NCI-H187 treated with DMSO at 0.1 percent for 48 hours (cell line): ENCODE results near the gene OR2T10.
"Not testable (repeated sequence)": the region's sequence is repeated elsewhere in the genome, so short reads cannot be mapped to it uniquely, and the experiment has no call there.

Source experiments
- DNase-seq: peaks from one replicate; lab custom pipeline; 2025; lab: John Stamatoyannopoulos, UW

Gene OR2T10, protein sequence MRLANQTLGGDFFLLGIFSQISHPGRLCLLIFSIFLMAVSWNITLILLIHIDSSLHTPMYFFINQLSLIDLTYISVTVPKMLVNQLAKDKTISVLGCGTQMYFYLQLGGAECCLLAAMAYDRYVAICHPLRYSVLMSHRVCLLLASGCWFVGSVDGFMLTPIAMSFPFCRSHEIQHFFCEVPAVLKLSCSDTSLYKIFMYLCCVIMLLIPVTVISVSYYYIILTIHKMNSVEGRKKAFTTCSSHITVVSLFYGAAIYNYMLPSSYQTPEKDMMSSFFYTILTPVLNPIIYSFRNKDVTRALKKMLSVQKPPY

DNA sequence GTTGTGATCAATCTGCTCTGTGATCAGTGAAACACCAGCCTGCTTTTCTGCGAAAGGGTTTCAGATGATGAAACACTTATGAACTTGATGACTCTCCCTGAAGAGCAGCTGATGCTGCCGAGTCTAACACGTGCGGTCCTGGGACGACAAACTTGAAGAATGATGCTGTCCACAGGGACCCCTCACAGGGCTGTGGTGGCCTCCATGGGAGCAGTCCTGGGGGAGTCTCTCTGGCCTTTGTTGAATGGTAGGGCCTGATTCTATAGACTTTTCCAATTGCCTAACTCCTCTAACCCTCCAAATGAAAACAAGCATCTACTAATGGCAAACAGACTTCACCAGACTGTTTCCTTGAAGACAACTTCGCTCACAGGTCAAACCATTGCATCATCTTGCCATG lies at the start of gene OR2T10:
Gene OR2T10 (minus strand): TSS at position 112 of the 400 bp plus-strand sequence. CDS start 3,932 bp downstream, outside the sequence.
- DNase-seq: no peak

DNA sequence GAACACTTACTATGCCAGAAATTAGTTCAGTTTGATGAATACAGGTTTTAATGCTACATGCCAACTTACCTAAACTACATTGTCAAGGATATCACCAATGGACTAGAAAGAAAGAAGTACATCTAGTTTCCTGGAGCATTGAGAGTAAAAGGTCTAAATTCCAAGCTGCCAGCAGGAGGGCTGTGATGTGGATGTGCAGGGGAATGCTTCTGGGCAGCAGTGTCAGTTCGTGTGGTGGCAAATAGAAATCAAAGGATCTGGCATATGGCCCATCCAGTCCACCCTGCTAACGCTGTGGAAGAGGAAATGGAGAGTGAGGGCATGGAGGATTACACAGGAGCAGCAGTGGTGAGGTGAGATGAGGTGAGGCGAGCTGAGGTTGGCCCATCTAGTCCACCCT lies 47.7 kb upstream of the OR2T10 start, which contains the start of gene OR2T35:
Gene OR2T35 (minus strand): TSS at position 101 of the 400 bp plus-strand sequence. CDS start 6,020 bp downstream, outside the sequence.
- DNase-seq: not testable (repeated sequence)

DNA sequence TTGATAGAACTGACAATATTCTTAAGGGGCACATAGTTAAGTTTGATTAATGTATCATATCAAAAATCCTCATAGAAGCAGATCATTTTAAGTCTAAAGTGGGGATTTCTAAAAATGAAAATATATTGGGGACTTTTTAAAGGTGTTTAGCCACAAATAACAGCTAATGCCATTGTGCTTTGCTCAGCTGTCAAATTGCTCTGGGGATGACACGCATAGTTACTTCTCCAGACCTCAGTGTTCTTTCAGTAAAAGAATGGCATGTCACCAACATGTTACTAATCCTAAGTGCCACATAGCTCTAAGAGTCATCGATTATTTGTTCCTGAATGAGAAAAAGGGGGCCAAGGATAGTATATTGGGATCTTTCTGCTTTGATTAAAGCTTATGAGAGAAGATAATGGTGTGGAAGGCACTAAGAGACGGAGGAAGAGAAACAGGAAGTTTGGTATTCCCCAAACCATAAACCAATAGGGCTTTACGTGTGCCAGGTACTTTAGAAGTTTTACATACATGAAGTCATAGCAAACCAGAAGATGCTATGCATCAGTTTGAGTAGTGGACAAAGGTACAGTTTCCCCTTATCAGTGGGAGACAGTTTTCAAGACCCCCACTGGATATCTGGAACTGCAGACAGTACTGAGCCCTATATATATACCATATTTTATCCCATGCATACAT lies 45.6 kb upstream of the OR2T10 start:
- not testable (repeated sequence) for DNase-seq

DNA sequence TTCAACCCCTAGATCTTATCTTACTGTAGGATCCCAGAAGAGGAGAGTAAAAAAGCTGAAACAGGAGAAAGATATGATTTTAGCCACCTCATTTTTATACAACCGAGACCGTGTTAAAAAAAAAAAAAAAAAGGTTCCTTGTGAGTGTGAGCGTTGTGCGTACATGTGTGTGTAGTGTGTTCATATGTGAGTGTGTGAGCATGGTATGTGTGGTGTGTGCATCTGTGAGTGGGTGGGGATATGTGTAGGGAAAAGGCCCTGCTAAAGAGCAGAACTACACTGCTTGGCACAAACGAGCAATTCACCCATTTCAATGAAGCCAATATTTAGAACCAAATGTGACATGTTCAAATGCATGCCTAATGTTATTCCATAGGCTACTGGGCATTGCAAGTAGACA lies 44.1 kb upstream of the OR2T10 start:
- not testable (repeated sequence) for DNase-seq

DNA sequence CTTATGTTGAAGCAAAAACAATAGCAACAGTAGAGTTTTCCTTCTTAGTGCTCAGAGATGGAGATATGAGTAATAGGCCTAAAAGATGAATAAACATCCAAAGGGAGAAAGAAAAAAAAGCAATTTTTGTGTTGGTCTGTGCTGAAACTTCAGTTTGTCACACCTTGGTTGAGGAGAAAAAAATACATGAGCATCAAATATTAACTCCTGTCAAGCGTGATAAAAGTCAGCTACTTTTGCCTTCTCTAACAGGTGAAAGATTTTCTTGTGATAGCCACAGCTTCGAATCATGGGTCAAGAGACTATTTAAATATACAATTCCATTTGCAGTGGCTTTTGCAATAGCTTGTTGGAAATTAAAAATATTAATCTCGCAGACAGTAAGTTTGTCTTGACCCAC lies 43.4 kb upstream of the OR2T10 start:
- DNase-seq: not testable (repeated sequence)

DNA sequence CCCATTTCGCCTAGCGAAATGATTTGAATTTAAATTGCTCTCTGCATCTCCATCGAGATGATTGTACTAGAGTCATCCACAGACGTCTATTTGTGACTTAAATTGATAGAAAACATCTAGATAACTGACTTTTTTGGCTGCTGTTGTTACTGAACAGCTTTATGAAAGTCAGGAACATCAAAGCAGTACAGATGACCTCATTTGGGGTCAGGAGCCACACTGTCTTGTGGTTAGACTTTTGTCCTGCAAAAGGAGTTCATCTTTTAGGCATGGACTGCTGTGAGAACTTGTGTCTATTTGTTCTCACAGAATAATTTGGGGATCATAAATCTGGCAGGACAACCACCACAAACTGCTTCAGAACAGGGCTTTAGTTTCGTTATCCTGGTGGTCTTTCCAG lies 42.2 kb upstream of the OR2T10 start:
- DNase-seq: not testable (repeated sequence)

DNA sequence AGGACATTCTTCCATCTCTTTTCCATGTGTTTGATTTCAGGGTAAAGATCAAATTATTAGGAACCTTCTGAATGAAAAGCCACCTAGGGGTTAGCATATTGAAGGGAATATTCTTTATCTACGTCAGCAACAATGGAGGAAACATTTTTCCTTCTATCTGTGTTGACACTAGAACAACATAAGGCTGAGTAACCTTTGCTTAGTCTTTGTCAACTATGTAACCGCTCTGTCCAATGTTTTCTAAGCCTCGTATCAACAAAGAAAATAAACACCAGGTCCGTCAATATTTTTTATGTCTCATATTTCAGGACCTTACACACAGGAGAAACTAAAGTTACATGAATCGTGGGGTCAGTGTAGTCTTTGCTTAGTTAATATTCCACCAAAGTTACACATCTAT lies 39.1 kb upstream of the OR2T10 start:
- DNase-seq: not testable (repeated sequence)

DNA sequence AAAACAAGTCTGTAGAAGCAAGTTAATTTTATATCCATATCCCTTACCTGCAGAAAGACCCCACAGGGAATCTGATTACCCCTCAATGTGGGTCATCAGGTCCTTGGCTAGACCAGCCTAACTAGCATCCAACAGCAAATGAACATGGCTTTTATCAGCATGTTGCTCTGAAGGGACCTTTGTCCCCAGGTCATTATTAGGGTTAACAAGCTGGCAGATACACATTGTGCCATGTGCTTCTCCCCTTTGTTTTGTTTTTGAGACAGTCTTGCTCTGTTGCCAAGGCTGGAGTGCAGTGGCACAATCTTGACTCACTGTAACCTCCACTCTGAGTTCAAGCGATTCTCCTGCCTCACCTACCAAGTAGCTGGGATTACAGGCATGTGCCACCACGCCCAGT lies 37.5 kb upstream of the OR2T10 start, which contains the start of gene OR2T11:
Gene OR2T11 (minus strand): TSS at position 101 of the 400 bp plus-strand sequence. CDS start 7,963 bp downstream, outside the sequence.
- DNase-seq: not testable (repeated sequence)

DNA sequence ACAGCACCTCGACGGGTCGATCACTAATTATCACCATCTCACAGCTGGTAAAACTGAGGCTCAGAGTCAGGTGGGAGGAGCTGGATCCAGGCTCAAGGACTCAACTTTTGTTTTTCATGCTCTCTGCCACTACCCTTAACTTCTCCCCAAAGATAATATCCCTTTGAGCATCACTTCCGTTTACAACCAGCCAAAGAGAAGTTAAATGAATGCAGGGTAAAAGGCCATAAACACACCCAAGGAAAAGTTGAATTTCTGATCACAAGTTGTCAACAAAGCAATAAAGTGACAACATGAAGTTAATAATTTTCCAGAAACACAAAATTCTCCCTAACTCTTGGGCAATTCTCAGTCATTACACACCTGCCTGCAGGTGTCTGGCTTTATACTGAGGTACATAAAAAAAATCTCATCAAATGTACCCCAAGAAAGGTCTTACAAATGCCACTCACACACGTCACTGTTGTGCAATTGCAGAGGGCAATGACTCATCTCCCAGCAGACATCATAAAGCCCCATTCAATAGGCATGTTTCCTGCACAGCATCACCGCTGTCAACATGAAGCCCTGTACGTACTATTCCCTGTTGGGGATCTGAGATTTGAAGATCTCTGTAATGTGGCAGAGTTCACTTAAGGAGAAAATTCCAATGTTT lies 34.0 kb upstream of the OR2T10 start:
- DNase-seq: no peak

DNA sequence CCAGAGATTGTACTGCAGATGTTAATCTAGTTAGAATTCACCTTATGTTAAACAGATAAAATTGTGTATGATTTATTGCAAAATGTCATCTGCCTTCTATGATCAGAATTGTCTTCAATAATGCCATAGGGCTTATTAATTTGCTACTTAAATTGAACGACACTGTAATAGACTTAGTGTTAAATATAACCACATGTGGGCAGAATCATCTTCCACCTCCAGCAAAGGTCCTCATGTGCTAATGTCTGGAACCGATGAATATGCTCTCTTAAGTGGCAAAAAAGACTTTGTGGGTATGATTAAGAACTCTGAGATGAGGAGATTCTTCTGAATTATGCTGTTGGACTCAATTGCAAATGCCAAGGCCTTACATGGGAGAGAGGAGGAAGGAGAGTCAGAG lies 33.1 kb upstream of the OR2T10 start:
- no peak for DNase-seq

DNA sequence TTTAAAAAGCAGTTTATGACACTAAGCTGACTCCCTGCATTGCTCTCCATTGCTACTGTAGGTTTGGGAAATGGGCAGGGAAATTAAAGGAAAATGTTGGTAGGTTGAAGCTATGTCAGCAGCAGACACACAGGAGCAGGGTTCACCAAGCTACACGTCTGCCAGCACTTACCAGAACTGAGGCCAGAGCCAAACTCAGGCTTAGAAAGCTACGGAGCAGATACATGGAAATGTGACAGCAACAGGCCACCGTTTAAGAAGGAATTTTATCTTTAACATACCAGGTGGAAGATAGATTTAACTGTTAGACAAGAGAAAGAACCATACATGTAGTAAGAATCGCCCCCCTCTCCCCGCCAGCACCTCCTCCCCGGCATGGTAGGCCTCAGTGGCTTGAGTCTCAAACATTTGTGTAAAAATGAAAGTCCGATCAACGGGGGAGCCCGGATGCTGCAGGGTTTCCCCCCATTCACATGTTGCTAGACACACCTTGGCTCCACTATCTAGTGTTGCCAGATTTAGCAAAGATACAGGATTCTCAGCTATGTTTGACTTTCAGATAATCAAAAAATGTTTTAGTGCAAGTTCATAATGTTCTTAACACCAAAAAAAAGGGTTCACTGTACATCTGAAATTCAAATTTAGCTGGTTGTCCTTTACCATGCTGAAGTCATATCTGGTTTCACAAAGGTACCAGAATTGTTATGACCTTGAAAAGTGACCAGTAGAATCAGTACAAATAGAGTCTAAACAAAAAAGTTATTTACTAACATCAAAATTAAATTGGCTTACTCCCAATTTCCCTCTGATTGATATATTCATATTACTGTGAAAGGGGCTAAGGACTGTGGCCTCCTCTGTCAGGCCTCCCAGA lies 30.7 kb upstream of the OR2T10 start:
- DNase-seq: no peak

DNA sequence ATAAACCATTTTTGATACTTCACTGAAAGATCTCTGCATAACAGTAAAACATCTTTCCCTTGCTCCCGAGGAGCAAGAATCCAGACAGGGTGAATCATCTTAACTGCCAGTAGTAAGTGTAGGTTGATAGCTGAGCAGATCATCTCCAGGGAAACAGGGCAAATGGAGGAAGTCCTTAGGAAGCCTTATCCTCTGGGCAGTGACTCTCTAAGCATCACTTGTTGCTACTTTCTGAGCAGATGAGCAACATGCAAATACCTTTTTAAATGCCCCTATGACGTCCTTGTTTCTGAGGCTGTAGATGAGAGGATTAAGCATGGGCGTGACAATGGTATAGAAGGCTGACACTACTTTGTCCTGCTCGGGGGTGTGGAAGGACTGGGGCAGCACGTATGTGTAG lies 28.5 kb upstream of the OR2T10 start:
- no peak for DNase-seq

DNA sequence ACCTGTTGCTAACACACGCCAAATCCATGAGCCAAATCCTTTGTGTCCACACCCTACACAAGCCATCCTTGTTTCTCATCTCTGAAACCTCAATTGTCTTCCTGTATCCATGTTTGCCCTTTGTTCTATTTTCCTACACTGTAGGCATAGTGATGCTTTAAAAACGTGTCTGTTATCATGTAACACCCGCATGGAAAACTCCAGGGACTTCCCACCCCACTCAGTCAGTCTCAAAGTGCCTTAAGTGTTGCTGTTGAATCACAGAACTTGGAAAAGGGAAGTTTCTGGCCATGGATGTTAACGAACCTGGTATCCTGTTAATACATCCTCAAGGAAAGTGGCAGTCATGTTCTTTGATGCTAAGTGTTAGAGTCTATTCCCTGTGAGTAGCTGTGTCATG lies 27.7 kb upstream of the OR2T10 start:
- no peak for DNase-seq

DNA sequence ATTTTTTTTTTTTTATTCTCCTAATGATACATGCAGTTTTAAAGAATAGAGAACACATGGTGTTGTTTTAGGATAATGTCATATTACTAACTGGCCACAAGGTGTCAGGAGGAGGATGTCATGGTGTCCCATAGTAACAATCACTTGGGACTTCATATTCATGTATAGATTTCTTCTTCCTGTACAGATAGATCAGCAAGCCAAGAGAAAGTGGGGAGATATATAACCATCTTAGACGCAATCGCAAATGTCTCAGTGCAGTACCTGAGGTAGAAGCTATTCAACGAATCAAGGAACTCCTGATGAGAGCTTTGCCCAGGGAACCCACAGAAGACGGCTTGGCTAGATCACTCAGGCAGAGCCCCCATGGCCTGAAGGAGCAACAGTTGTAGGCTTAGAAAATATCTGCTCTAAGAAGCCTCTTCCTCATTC lies 25.1 kb upstream of the OR2T10 start:
- no peak for DNase-seq

DNA sequence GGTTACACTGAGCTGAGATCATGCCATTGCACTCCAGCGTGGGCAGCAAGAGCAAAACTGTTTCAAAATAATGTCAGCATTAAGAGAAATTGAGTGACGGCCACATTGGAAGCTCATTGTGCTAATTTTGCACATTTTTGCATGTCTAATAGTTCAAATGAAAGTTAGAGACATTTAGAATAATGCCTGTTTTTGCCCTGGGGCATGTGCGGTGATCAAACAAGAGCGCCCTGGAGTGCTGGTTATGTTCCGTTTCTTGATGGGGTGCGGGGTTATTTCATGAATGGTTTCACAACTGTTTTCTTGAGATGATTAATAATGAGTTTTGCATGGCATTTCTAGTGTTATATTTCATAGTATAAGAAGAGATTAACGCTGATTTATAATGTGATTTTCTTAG lies 24.3 kb upstream of the OR2T10 start:
- no peak for DNase-seq

DNA sequence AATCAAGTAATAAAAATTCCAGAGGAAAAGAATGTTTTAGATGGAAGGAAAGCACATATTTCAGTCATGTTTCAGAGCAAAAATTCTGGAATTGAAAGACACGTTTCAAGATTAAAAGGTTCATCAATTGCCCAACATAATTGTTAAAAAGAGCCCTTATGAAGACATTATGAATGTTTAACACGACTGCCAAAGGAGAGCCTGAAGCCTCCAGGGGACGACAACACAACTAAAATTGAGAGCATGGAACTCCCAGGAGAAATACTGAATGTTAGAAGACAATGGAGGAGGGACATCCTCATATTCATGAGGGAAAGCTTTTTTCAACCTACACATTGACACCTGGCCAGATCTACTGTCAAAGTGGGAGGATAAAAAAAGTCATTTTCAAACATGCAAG lies 21.4 kb upstream of the OR2T10 start:
- no peak for DNase-seq

DNA sequence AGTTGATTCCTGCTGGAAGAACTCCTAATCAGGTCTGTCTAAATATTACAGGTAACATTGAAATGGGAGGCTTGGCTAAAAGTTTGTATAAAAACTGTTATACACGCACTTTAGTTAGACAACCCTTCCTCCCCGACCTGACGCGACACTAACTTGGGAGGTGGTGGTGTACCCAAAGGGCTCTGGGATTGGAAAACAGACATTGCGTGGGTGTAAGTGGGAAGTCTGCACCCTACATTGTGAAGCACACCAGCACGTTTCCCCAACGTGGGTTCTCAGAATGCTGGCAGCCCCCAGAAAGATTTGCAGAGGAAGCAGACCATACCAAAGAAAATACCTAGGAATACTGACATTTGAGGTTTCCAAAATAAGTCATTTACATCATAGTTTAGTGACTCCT lies 20.6 kb upstream of the OR2T10 start:
- no peak for DNase-seq

DNA sequence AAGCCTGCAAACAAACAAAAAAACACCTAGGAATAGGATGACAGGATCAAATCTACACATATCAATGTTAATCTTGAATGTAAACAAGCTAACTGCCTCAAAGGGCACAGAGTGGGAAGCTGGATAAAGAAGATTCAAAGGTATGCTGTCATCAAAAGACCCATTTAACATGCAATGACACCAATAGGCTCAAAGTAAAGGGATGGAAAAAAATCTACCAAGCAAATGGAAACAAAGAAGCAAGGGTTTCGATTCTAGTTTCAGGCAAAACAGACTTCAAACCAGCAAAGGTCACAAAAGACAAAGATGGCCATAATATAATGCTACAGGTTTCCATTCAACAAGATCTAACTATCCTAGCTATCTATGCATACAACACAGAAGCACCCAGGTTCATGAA lies 16.2 kb upstream of the OR2T10 start:
- no peak for DNase-seq

DNA sequence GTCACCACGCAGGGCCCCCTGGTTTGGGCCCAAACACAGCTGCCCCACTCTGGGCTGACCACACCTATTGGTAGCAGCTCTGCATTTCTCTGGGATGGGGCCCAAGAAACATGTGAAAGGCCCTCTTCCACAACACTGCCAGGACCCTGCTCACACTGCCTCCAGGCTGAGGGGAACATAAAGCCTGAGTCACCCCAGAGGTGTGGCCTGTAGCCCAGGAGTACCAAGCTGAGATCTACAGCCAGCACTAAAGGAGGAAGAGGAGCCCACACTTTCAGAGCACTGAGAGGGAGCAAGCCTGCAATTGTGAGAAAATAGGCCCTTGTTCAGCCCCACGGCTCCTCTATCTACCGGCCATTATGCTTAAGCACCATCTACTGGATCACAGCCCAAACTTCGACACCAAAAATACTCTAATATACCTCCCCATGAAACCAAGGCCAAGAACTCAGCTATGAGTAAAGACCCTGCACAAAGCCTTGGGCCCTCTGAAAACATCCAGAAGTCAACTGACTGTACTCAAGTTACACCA lies 14.4 kb upstream of the OR2T10 start:
- no peak for DNase-seq

DNA sequence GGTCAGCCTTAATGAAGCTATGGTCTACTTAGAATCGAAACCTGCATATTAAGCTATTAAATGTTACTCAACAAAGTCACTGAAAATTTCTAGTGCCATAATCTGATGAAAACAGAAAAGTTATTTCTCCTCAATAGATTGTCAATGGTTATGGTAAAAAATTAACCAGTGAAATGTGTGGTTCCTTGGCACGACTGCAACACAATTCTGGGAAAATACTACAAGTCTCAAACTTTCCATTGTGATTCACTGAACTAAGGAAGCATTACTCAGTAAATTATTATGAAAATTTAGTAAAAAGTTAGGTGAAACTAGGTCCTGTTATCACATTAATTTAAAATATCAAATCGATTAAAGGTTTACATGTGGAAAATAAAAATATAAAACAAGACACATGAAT lies 12.8 kb upstream of the OR2T10 start:
- no peak for DNase-seq

DNA sequence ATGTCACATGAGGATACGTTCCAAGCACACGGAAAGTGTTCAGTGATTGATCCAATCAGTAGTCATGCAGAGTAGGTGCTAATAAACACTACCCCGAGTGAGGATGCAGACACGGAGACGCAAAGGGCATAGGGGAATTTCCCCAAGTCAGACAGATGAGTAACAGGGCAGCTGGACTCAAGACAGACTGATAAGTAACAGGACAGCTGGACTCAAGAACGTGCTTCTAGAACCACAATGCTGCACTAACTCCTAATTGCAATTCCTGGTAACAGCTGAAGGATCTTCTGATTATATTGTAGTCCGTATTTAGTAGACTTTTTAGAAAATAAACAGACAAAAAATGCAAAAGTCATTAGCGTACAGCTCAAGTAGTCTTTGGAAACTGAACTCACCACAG lies 1.9 kb upstream of the OR2T10 start:
- DNase-seq: no peak

DNA sequence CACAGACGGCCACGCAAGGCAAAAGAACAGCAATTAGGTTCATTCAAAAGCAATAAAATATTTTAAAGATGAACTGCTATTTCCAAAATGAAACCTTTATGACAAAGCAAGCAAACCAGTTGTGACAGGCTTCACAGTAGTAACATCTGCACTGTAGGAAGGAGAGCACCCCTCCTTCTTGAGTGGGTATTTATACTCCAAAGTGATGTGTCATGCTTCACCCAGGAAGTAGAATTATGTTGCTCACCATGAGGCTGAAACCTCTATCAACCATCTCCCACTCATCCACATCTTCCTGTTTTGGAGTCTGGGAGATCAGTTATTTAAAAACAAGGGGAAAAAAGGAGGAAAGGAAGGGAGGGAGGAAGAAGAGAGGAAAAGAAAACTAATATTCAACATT lies 885 bp downstream of the OR2T10 start:
- DNase-seq: no peak
